Tibial nerve (tissue), 4 donors: ENCODE results near the gene ADAMTSL1. TPM values are rescaled to one million over a fixed set of nuclear protein-coding genes. Genes with fewer than 3 reads are reported as not detected.

ENCODE experiments used
- DNase-seq, 2 donors: peaks; one replicate each; pipeline ENCODE4 v3.0.0-alpha.2; 2019; ENCODE audit warnings: low spot score in 2 of 2
- H3K27ac ChIP-seq, 4 donors: fragments of 200-600 bp; sonication (generic) in 3 of 4; one replicate each; pipeline ENCODE4 v1.5.1; 2017 to 2019; ENCODE audit warnings: mild to moderate bottlenecking in 1 of 4
- H3K27me3 ChIP-seq, 2 donors: fragments of 200-600 bp; sonication (generic) in 1 of 2; one replicate each; pipeline versions ENCODE4 v1.5.1 to v1.6.0; 2017 to 2019
- H3K36me3 ChIP-seq, 3 donors: fragments of 200-600 bp; sonication (generic); one replicate each; pipeline ENCODE4 v1.5.1; 2018 to 2019
- H3K4me1 ChIP-seq, 4 donors: fragments of 200-600 bp; sonication (generic) in 3 of 4; one replicate each; pipeline ENCODE4 v1.5.1; 2017 to 2019
- H3K4me3 ChIP-seq, 4 donors: fragments of 200-600 bp; sonication (generic) in 3 of 4; one replicate each; pipeline ENCODE4 v1.5.1; 2017 to 2019; ENCODE audit warnings: mild to moderate bottlenecking in 1 of 4, moderate library complexity in 1 of 4
- H3K9me3 ChIP-seq, 4 donors: fragments of 200-600 bp; sonication (generic) in 3 of 4; one replicate each; pipeline ENCODE4 v1.5.1; 2017 to 2019
- CTCF ChIP-seq, 5 experiments: fragments of 200-600 bp in 3 of 5; fragments of 450-650 bp in 2 of 5; sonication (generic) in 3 of 5; IDR thresholded peaks; one replicate each; pipeline ENCODE4 v1.5.1; 2016 to 2019; ENCODE audit warnings: antibody characterized with exemption in 5 of 5, mild to moderate bottlenecking in 3 of 5, moderate library complexity in 2 of 5
- EP300 ChIP-seq, 2 donors: sonication (generic); formaldehyde crosslinking; IDR thresholded peaks; one replicate each; pipeline ENCODE4 v1.6.1; 2017; ENCODE audit warnings: antibody characterized with exemption in 2 of 2, mild to moderate bottlenecking in 1 of 2
- POLR2A ChIP-seq, 2 donors: fragments of 450-650 bp; IDR thresholded peaks; one replicate each; pipeline ENCODE4 v1.6.1; 2017; ENCODE audit warnings: antibody characterized with exemption in 2 of 2, mild to moderate bottlenecking in 2 of 2, moderate library complexity in 2 of 2
- WGBS, 2 donors: methylation state at CpG; one replicate each; pipeline ENCODE4 v1.1.5; 2018; 5-methylcytosine and 5-hydroxymethylcytosine counted together
- total RNA-seq, 4 donors: library from RNA; depleted of rRNA; stranded (reverse); fragments of >200 nt; gene quantifications; one replicate each; pipeline ENCODE4 v1.1.0, GENCODE V29; 2016

Gene ADAMTSL1
- total RNA-seq, 4 donors from 2014 or later: 11.9 to 27.1 (median 21.3) TPM

- Histone ChIP-seq H3K36me3 (no peaks in the 10 kb centered on the region), H3K27me3 (no peaks in the 10 kb centered on the region), H3K4me1 (peaks cover 0 to 25% (median 12%) of the 10 kb centered on the region in 4 donors), H3K9me3 (no peaks in the 10 kb centered on the region), H3K4me3 (peak overlapping the region in 3 of 4 donors; percentile 37 to 57 (median 51)), H3K27ac (peak overlapping the region; percentile 18 to 82 (median 52))
- TF ChIP-seq EP300 (IDR thresholded peaks at IDR 0.05) (no peak), POLR2A (IDR thresholded peaks at IDR 0.05) (no peak), CTCF (IDR thresholded peaks at IDR 0.05) (no peak)
- peak in 1 of 2 donors; percentile 19 for DNase-seq
- 12 to 14% methylated on average over 9 of the region's 9 CpGs for WGBS, 2 donors
Observed at GRCh38 chr9:18437315-18438201, 36.4 kb upstream of the ADAMTSL1 start.

GRCh38 chr9:18438300-18438925 is 35.5 kb upstream of the ADAMTSL1 start:
- WGBS, 2 donors: 3% methylated on average over 29 to 31 of the region's 31 CpGs
- peak overlapping the region; percentile 30 to 82 (median 61) for H3K27ac ChIP-seq
- no peaks in the 10 kb centered on the region for H3K9me3 ChIP-seq
- no peaks in the 10 kb centered on the region for H3K36me3 ChIP-seq
- peak in 1 of 2 donors; percentile 30 for DNase-seq
- TF ChIP-seq CTCF (IDR thresholded peaks at IDR 0.05): peak in 3 of 5 experiments; percentile 23 to 62 (median 30)
- no peak for TF ChIP-seq POLR2A (IDR thresholded peaks at IDR 0.05)
- peaks cover 0 to 30% (median 12%) of the 10 kb centered on the region in 4 donors for H3K4me1 ChIP-seq
- no peaks in the 10 kb centered on the region for H3K27me3 ChIP-seq
- peak overlapping the region; percentile 32 to 57 (median 44) for H3K4me3 ChIP-seq

GRCh38 chr9:18438951-18439350 is 35.0 kb upstream of the ADAMTSL1 start:
- H3K4me3 ChIP-seq: peak overlapping the region; percentile 32 to 57 (median 44)
- 68 to 69% methylated on average over 7 of the region's 7 CpGs for WGBS, 2 donors
- no peaks in the 10 kb centered on the region for H3K9me3 ChIP-seq
- no peak for DNase-seq
- H3K36me3 ChIP-seq: no peaks in the 10 kb centered on the region
- no peaks in the 10 kb centered on the region for H3K27me3 ChIP-seq
- peaks cover 0 to 30% (median 12%) of the 10 kb centered on the region in 4 donors for H3K4me1 ChIP-seq
- TF ChIP-seq EP300 (IDR thresholded peaks at IDR 0.05) (no peak), POLR2A (IDR thresholded peaks at IDR 0.05) (no peak), CTCF (IDR thresholded peaks at IDR 0.05) (no peak)
- H3K27ac ChIP-seq: peak overlapping the region in 1 of 4 donors; percentile 82

- no peak for TF ChIP-seq EP300 (IDR thresholded peaks at IDR 0.05)
- TF ChIP-seq POLR2A (IDR thresholded peaks at IDR 0.05): no peak
- TF ChIP-seq CTCF (IDR thresholded peaks at IDR 0.05): no peak
- Histone ChIP-seq H3K9me3 (no peaks in the 10 kb centered on the region), H3K36me3 (no peaks in the 10 kb centered on the region), H3K4me3 (no peak overlapping the region), H3K27me3 (no peaks in the 10 kb centered on the region), H3K27ac (no peak overlapping the region), H3K4me1 (peaks cover 0 to 30% (median 12%) of the 10 kb centered on the region in 4 donors)
- DNase-seq: no peak
- 19 to 30% methylated on average over 1 of the region's 1 CpG for WGBS, 2 donors
Observed at GRCh38 chr9:18441261-18441660, 32.7 kb upstream of the ADAMTSL1 start.
